GM18861 (cell line): Measurements from ENCODE around the gene MDK.
"Not testable (repeated sequence)": the region's sequence is repeated elsewhere in the genome, so short reads cannot be mapped to it uniquely, and the experiment has no call there.

Experiments used
- ATAC-seq: cut with Tn5 transposase; IDR thresholded peaks from one replicate; pipeline ENCODE4 v1.9.1; 2021; ENCODE audit not compliant: unreplicated experiment

The MDK gene

GRCh38 chr11:46367244-46367915, 14.1 kb upstream of the MDK start:
- ATAC-seq = peak; percentile 53

GRCh38 chr11:46367916-46368267, 13.6 kb upstream of the MDK start:
- ATAC-seq = no peak

GRCh38 chr11:46369458-46370152, 11.9 kb upstream of the MDK start:
- peak; percentile 41 for ATAC-seq

- no peak for ATAC-seq
Observed at GRCh38 chr11:46370253-46370652, 11.2 kb upstream of the MDK start.

GRCh38 chr11:46371262-46371661, 10.2 kb upstream of the MDK start:
- ATAC-seq = not testable (repeated sequence)

GRCh38 chr11:46372086-46372485, 9.4 kb upstream of the MDK start:
- no peak for ATAC-seq

- ATAC-seq = not testable (repeated sequence)
Observed at GRCh38 chr11:46372501-46372900, 9.0 kb upstream of the MDK start.

GRCh38 chr11:46373787-46374740, 7.4 kb upstream of the MDK start:
- no peak for ATAC-seq

GRCh38 chr11:46374815-46375214, 6.7 kb upstream of the MDK start:
- ATAC-seq = no peak

- ATAC-seq = no peak
Observed at GRCh38 chr11:46375392-46376101, 5.9 kb upstream of the MDK start.

- ATAC-seq = no peak
Observed at GRCh38 chr11:46376258-46377050, 5.0 kb upstream of the MDK start.

GRCh38 chr11:46377290-46377689, 4.2 kb upstream of the MDK start:
- ATAC-seq = no peak

- no peak for ATAC-seq
Observed at GRCh38 chr11:46377831-46378230, 3.6 kb upstream of the MDK start.

- no peak for ATAC-seq
Observed at GRCh38 chr11:46378296-46378695, 3.2 kb upstream of the MDK start.

- ATAC-seq = no peak
Observed at GRCh38 chr11:46378811-46379481, 2.5 kb upstream of the MDK start.

- not testable (repeated sequence) for ATAC-seq
Observed at GRCh38 chr11:46379482-46380293, 1.8 kb upstream of the MDK start.

GRCh38 chr11:46380340-46381047, 975 bp upstream of the MDK start:
- no peak for ATAC-seq
